T-cell (primary cell): ENCODE data around the gene C22orf23. TPM values are rescaled to one million over a fixed set of nuclear protein-coding genes. Genes with fewer than 3 reads are reported as not detected.

ENCODE experiments used
- ATAC-seq, 4 experiments: fragments of 200-7000 bp in 3 of 4; fragments of 150-1000 bp in 1 of 4; cut with Tn5 transposase; replicated peaks in 1 of 4; 1 replicate in 3 of 4; 2 replicates in 1 of 4; pipeline ENCODE4 v1.10.0; 2021; ENCODE audit warnings: moderate library complexity in 3 of 4, mild to moderate bottlenecking in 2 of 4, moderate number of reproducible peaks in 1 of 4
- CTCF ChIA-PET, 2 donors: fragments of 300-600 bp; sonication (Branson Sonifier 250); formaldehyde crosslinking; loops; one replicate each; lab custom pipeline; 2022; ENCODE audit warnings: antibody characterized with exemption in 2 of 2; lab: Charles Lee
- POLR2A ChIA-PET, 2 donors: fragments of 300-600 bp; sonication (Branson Sonifier 250); formaldehyde crosslinking; loops; one replicate each; lab custom pipeline; 2022; ENCODE audit warnings: antibody characterized with exemption in 2 of 2; lab: Charles Lee
- DNase-seq, 35 experiments: peaks; one replicate each; pipeline versions ENCODE4 v3.0.0 to v3.0.0-alpha.2; 2013 to 2023
- H3K27ac ChIP-seq: one replicate; pipeline ENCODE4 v1.5.1; 2013; ENCODE audit warnings: low read length
- H3K27me3 ChIP-seq, 2 experiments: replicated peaks in 1 of 2; 1 replicate in 1 of 2; 2 replicates in 1 of 2; pipeline versions ENCODE4 v1.6.1 to v1.7.0; 2013; ENCODE audit warnings: low read length in 1 of 2, mixed read lengths in 1 of 2; ENCODE audit not compliant: control insufficient read depth in 2 of 2, insufficient read depth in 2 of 2; ENCODE audit errors: extremely low read depth in 1 of 2
- H3K36me3 ChIP-seq, 2 donors: 1 replicate in 1 of 2; 2 replicates in 1 of 2; pipeline versions ENCODE4 v1.6.1 to v1.7.0; 2013; ENCODE audit warnings: low read length in 1 of 2; ENCODE audit not compliant: control insufficient read depth in 2 of 2, insufficient read depth in 1 of 2; ENCODE audit errors: extremely low read depth in 1 of 2
- H3K4me1 ChIP-seq, 2 experiments: 1 replicate in 1 of 2; 2 replicates in 1 of 2; pipeline versions ENCODE4 v1.6.1 to v1.7.0; 2013; ENCODE audit warnings: low read length in 2 of 2, mixed read lengths in 1 of 2; ENCODE audit not compliant: insufficient read depth in 2 of 2, control insufficient read depth in 1 of 2; ENCODE audit errors: extremely low read depth in 1 of 2
- H3K4me3 ChIP-seq, 2 donors: 1 replicate in 1 of 2; 2 replicates in 1 of 2; pipeline versions ENCODE4 v1.5.1 to v1.7.0; 2013; ENCODE audit warnings: mild to moderate bottlenecking in 2 of 2, low read length in 1 of 2, moderate library complexity in 1 of 2; ENCODE audit not compliant: control insufficient read depth in 1 of 2; ENCODE audit errors: extremely low read depth in 1 of 2
- H3K9me3 ChIP-seq: 2 replicates; pipeline ENCODE4 v1.7.0; 2013
- H3K27ac Mint-ChIP-seq, 2 donors: one replicate each; pipeline ENCODE4 v1.8.0; 2020 to 2021; ENCODE audit warnings: mild to moderate bottlenecking in 2 of 2, mixed read lengths in 2 of 2
- H3K27me3 Mint-ChIP-seq, 2 donors: one replicate each; pipeline ENCODE4 v1.8.0; 2021 to 2022; ENCODE audit warnings: mixed read lengths in 2 of 2
- H3K36me3 Mint-ChIP-seq: one replicate; pipeline ENCODE4 v1.8.0; 2021; ENCODE audit warnings: mixed read lengths
- H3K4me1 Mint-ChIP-seq, 3 donors: one replicate each; pipeline ENCODE4 v1.8.0; 2020 to 2022; ENCODE audit warnings: mixed read lengths in 3 of 3, mild to moderate bottlenecking in 1 of 3
- H3K4me3 Mint-ChIP-seq, 3 donors: one replicate each; pipeline ENCODE4 v1.8.0; 2020 to 2022; ENCODE audit warnings: mild to moderate bottlenecking in 3 of 3, mixed read lengths in 3 of 3, moderate library complexity in 3 of 3
- H3K9me3 Mint-ChIP-seq, 3 donors: one replicate each; pipeline ENCODE4 v1.8.0; 2020 to 2022; ENCODE audit warnings: mixed read lengths in 3 of 3
- WGBS: methylation state at CpG from one replicate; pipeline ENCODE4 v1.1.5; 2013; ENCODE audit warnings: missing lambda C conversion rate; ENCODE audit not compliant: insufficient coverage; 5-methylcytosine and 5-hydroxymethylcytosine counted together
- total RNA-seq, 35 experiments: library from RNA in 6 of 35; stranded (reverse) in 6 of 35; fragments of 120-200 nt in 1 of 35; gene quantifications; one replicate each; pipeline versions ENCODE4 v1.2.1 to v1.2.4 and lab custom pipeline; 2013 to 2026

The C22orf23 gene
- total RNA-seq, 5 donors from 2014 or later (not counting 1 experiment from before 2014, with no cell fraction given), result not detected

DNA sequence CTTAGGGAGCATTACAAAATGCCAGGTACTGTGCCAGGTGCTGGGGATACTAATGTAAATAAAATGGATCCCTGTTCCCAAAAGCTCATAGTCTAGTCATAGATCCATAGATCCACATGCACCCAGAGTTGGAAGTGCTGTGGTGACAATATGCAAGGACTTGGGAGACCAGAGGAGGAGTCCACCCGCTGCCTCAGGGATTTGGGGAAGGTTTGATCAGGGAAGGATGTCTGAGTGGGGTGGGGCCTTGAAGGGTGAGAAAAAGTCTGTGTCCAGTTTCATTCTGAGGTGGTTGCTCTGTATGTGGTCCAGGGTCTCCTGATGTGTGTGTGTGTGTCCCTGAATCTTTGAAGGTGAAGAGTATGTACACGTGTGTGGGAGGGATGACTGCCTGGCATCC, 21.8 kb upstream of the C22orf23 start:
- Mint-ChIP-seq H3K4me3 (no peak overlapping the region), H3K4me1 (peaks cover 0 to 8% (median 1%) of the 10 kb centered on the region in 3 donors), H3K27ac (no peak overlapping the region), H3K27me3 (no peaks in the 10 kb centered on the region), H3K36me3 (peaks cover 27% of the 10 kb centered on the region), H3K9me3 (no peaks in the 10 kb centered on the region)
- ChIA-PET POLR2A (no interaction called here), CTCF (no interaction called here)
- WGBS, result 95% methylated on average over 2 of the region's 2 CpGs
- no peaks in the 10 kb centered on the region for H3K4me1 ChIP-seq
- H3K9me3 ChIP-seq, result no peaks in the 10 kb centered on the region
- H3K36me3 ChIP-seq, result peaks cover 0 to 14% of the 10 kb centered on the region in 2 donors
- no peak overlapping the region for H3K27ac ChIP-seq
- H3K4me3 ChIP-seq, result no peak overlapping the region
- DNase-seq (no peak), ATAC-seq (no peak)
- H3K27me3 ChIP-seq, result no peaks in the 10 kb centered on the region

DNA sequence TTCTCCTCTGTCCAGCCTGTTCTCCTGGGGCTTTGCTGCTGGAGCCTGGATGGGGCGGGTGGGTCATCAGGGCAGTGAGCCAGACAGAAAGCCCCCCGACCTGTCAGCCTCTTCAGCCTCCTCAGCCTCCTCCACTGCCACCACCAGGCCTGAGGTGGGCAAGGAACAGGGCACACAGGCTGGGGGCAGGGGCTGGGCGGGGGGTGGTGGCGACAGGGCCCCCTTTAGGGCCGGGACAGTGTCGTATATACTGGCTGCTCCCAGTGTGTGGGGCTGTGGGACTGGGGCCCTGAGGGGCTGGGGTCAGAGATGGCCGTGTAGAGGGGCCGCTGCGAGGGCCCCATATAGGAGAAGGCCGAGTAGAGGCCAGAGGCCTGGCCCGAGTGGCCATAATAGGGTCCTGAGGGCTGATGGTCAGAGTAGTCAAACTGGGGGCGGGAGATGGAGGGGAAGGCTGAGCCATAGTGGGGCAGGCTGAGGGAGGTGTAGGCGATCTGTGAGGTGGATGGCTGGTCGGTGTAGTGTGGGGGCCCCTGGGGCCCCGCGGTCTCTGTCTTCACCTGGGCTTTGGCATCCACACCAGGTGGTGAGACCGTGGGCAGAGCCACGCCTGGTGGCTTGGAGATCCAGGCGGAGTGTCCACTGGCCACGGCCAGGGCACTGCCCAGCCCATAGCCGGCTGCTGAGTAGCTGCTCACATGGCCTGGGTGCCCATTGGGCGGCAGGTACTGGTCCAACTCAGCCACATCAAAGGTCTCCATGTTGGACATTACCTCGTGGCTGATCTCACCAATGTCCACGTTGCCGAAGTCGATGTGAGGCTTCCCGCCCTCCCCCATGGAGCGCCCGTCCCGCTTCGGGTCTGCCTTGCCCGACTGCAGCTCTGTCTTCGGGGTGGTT, 20.1 kb upstream of the C22orf23 start:
- no peaks in the 10 kb centered on the region for H3K27me3 ChIP-seq
- CTCF ChIA-PET, result no interaction called here
- H3K9me3 Mint-ChIP-seq, result no peaks in the 10 kb centered on the region
- no peak overlapping the region for H3K4me3 Mint-ChIP-seq
- DNase-seq (no peak), ATAC-seq (no peak)
- H3K27ac ChIP-seq, result no peak overlapping the region
- peaks cover 35% of the 10 kb centered on the region for H3K36me3 Mint-ChIP-seq
- POLR2A ChIA-PET, result no interaction called here
- H3K27me3 Mint-ChIP-seq, result no peaks in the 10 kb centered on the region
- no peak overlapping the region for H3K27ac Mint-ChIP-seq
- H3K4me1 Mint-ChIP-seq, result peaks cover 0 to 8% (median 1%) of the 10 kb centered on the region in 3 donors
- whole genome bisulfite sequencing, result 95% methylated on average over 20 of the region's 33 CpGs
- H3K9me3 ChIP-seq, result no peaks in the 10 kb centered on the region
- no peak overlapping the region for H3K4me3 ChIP-seq
- no peaks in the 10 kb centered on the region for H3K4me1 ChIP-seq
- H3K36me3 ChIP-seq, result peaks cover 11 to 25% of the 10 kb centered on the region in 2 donors

DNA sequence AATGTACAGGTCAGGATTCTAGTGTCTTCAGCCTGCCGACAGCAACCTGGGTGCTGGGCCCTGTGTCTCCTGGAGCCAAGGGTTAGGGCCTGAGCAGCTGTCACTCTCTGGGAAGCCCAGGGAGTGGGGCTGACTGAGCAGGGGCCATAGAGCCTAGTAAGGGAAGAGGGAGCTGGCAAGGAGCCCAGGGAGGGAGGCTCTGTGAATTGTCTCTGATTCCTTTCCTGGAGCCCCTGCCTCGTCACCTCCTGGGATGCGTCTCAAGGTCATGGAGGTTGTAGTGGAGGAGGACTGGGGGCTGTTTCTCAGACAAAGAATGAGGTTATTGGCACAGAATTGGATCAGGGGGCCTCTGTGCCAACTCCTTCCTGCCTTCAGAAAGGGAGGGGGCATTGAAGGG, 19.1 kb upstream of the C22orf23 start:
- no peak overlapping the region for H3K27ac Mint-ChIP-seq
- ATAC-seq, result no peak
- peaks cover 35% of the 10 kb centered on the region for H3K36me3 Mint-ChIP-seq

DNA sequence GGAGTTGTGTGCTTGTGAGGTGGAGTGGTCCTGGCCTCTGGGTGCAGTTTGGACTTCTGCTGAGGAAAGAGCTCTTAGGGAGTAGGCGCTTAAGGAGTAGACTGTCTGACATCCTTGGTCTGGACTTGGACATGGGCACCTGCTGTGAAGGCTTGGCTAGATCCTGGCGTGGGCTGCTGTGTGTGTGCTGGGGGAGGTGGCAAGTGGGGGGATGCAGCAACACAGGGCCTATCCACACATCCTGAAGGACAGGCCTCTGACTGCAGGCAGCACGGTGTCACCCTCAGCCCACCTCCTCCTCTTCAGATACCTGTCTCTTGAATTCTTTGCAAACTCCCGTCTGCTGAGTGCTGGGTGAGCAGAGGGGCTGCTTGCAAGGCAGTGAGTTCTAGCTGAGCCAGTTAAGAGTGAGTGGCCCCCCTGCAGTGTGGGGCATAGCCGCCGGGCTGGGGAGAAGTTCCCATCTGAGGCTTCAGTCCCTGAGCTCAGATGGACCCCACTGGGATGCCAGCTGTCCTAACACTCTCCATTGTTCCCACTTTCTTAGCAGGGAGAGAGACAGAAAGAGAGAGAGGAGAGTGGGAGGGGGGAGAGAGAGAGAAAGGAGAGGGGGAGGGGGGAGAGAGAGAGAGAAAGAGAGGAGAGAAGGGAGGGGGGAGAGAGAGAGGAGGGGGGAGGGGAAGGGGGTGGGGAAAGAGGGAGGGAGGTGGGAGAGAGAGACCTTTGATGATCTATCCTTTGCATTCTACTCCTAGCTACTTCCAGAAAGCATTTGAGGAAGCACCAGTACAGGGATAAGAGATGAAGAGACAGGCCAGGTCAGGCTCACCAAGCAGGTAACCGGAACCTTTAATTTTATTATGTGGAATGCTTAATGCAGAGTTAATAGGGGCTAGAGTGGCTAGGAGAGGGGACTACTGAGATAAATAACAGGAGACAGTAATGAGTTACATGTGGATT, 18.4 kb upstream of the C22orf23 start:
- no peaks in the 10 kb centered on the region for H3K27me3 ChIP-seq
- 90% methylated on average over 2 of the region's 7 CpGs for WGBS
- H3K27ac ChIP-seq, result no peak overlapping the region
- DNase-seq, result no peak
- Mint-ChIP-seq H3K9me3 (no peaks in the 10 kb centered on the region), H3K4me3 (no peak overlapping the region), H3K4me1 (peaks cover 0 to 8% (median 1%) of the 10 kb centered on the region in 3 donors), H3K27ac (no peak overlapping the region), H3K36me3 (peaks cover 43% of the 10 kb centered on the region), H3K27me3 (no peaks in the 10 kb centered on the region)
- POLR2A ChIA-PET, result no interaction called here
- peaks cover 21 to 43% of the 10 kb centered on the region in 2 donors for H3K36me3 ChIP-seq
- no peaks in the 10 kb centered on the region for H3K4me1 ChIP-seq
- H3K4me3 ChIP-seq, result no peak overlapping the region
- no peaks in the 10 kb centered on the region for H3K9me3 ChIP-seq
- no peak for ATAC-seq
- CTCF ChIA-PET, result interaction anchor here in 1 of 2 donors (0.6 kb wide), 1 partner anchor 337 kb away, joined by 3 read pairs; no protein-coding TSS in a partner anchor

More for the DNA sequence above, 19.1 kb upstream of the C22orf23 start:
- no peak for DNase-seq
- H3K27me3 Mint-ChIP-seq, result no peaks in the 10 kb centered on the region
- Histone ChIP-seq H3K4me1 (no peaks in the 10 kb centered on the region), H3K27me3 (no peaks in the 10 kb centered on the region), H3K36me3 (peaks cover 19 to 35% of the 10 kb centered on the region in 2 donors), H3K9me3 (no peaks in the 10 kb centered on the region), H3K27ac (no peak overlapping the region), H3K4me3 (no peak overlapping the region)
- 90% methylated on average over 2 of the region's 3 CpGs for WGBS
- peaks cover 0 to 8% (median 1%) of the 10 kb centered on the region in 3 donors for H3K4me1 Mint-ChIP-seq
- no peaks in the 10 kb centered on the region for H3K9me3 Mint-ChIP-seq
- no peak overlapping the region for H3K4me3 Mint-ChIP-seq
- ChIA-PET CTCF (no interaction called here), POLR2A (no interaction called here)

DNA sequence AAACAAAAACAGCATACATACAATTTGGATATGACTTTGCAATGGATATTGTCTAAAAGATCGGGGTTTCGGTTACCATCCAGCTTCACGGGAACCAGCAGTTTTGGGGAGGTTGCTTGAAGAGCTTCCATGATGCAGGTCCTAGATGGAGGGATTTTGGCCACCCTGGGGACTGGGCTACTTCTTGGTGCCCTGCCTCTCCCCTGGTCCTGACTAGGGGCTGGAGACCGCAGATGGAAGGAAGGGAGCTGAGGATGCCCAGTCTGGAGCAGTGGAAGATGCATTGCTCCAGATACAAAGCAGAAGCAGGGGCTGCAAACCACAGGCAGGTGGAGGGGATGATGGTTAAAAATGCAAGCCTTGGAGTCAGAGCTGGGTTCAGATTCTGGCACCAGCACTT, 17.5 kb upstream of the C22orf23 start:
- Histone ChIP-seq H3K4me3 (no peak overlapping the region), H3K9me3 (no peaks in the 10 kb centered on the region), H3K27ac (no peak overlapping the region), H3K27me3 (no peaks in the 10 kb centered on the region), H3K36me3 (peaks cover 24 to 48% of the 10 kb centered on the region in 2 donors), H3K4me1 (no peaks in the 10 kb centered on the region)
- Mint-ChIP-seq H3K4me3 (no peak overlapping the region), H3K9me3 (no peaks in the 10 kb centered on the region), H3K27me3 (no peaks in the 10 kb centered on the region), H3K4me1 (peaks cover 0 to 8% (median 1%) of the 10 kb centered on the region in 3 donors), H3K27ac (no peak overlapping the region), H3K36me3 (peaks cover 46% of the 10 kb centered on the region)
- POLR2A ChIA-PET, result no interaction called here
- CTCF ChIA-PET, result no interaction called here
- DNase-seq (no peak), ATAC-seq (no peak)
- WGBS, result 96% methylated on average over 3 of the region's 4 CpGs
